Activated B cell treated with CpG ODN at 0.5 μM for 24 hours (primary cell): ENCODE measurements around the gene HRCT1. TPM values are rescaled to one million over a fixed set of nuclear protein-coding genes. Genes with fewer than 3 reads are reported as not detected.

Experiments
- ATAC-seq: fragments of 200-7000 bp; cut with Tn5 transposase; one replicate; pipeline ENCODE4 v1.10.0; 2021; ENCODE audit warnings: low read depth, mild to moderate bottlenecking, moderate library complexity
- CTCF ChIA-PET: fragments of 350-600 bp; sonication (Branson Sonifier 250); formaldehyde crosslinking; loops from one replicate; lab custom pipeline; 2021; ENCODE audit warnings: antibody characterized with exemption; lab: Charles Lee
- POLR2A ChIA-PET: fragments of 350-600 bp; sonication (Branson Sonifier 250); formaldehyde crosslinking; loops from one replicate; lab custom pipeline; 2021; ENCODE audit warnings: antibody characterized with exemption; lab: Charles Lee
- DNase-seq: peaks from one replicate; pipeline ENCODE4 v3.0.0; 2022
- H3K27ac Mint-ChIP-seq: one replicate; pipeline ENCODE4 v1.8.0; 2020; ENCODE audit warnings: mixed read lengths
- H3K27me3 Mint-ChIP-seq: one replicate; pipeline ENCODE4 v1.8.0; 2021; ENCODE audit warnings: mixed read lengths
- H3K36me3 Mint-ChIP-seq: one replicate; pipeline ENCODE4 v1.8.0; 2021; ENCODE audit warnings: low read depth, mixed read lengths
- H3K4me1 Mint-ChIP-seq: one replicate; pipeline ENCODE4 v1.8.0; 2021; ENCODE audit warnings: mixed read lengths
- H3K4me3 Mint-ChIP-seq: one replicate; pipeline ENCODE4 v1.8.0; 2020; ENCODE audit warnings: mild to moderate bottlenecking, mixed read lengths
- H3K9me3 Mint-ChIP-seq: one replicate; pipeline ENCODE4 v1.8.0; 2020; ENCODE audit warnings: mixed read lengths
- intact Hi-C: fragments of 100-400 bp; cut with micrococcal nuclease; formaldehyde crosslinking; loops from one replicate; pipeline ENCODE4 v1.15.1; 2024
- total RNA-seq: library from RNA; stranded (reverse); gene quantifications from 2 replicates; pipeline ENCODE4 v1.2.3, GENCODE V29; 2022
- TF ChIP-seq, protein P1 (sequence below): fragments of 200-600 bp; IDR thresholded peaks from one replicate; pipeline ENCODE4 v1.8.0; 2022; ENCODE audit warnings: antibody characterized with exemption, mild to moderate bottlenecking

HRCT1 gene
- total RNA-seq, 1 donor from 2014 or later, result not detected

DNA sequence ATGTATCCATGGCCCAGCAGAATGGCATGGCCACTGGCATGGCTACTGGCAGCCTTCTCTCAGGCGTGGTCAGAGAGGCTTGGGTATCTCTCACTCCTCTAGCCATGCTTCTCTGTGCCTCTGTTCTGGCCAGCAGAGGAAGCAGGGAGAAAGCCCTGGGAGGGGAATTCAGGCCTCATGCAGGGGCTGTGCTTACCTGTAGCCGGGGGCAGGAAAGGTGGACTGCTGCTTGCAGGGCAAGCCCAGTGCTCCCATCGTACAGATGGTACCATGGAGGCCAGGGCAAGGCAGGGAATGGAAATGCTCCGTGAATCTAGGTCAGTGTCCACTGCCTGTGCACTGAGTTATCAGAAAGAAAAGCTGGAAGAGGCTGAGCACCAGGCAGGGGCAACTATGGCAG is 38.5 kb upstream of the HRCT1 start:
- H3K4me3 Mint-ChIP-seq, result no peak overlapping the region
- intact Hi-C loops, result no loop called here
- ATAC-seq (no peak), DNase-seq (no peak)
- H3K27ac Mint-ChIP-seq, result no peak overlapping the region
- CTCF ChIA-PET, result no interaction called here
- H3K9me3 Mint-ChIP-seq, result no peaks in the 10 kb centered on the region
- peaks cover 6% of the 10 kb centered on the region for H3K27me3 Mint-ChIP-seq
- no peaks in the 10 kb centered on the region for H3K4me1 Mint-ChIP-seq
- H3K36me3 Mint-ChIP-seq, result no peaks in the 10 kb centered on the region
- POLR2A ChIA-PET, result no interaction called here
- TF ChIP-seq, protein P1, sequence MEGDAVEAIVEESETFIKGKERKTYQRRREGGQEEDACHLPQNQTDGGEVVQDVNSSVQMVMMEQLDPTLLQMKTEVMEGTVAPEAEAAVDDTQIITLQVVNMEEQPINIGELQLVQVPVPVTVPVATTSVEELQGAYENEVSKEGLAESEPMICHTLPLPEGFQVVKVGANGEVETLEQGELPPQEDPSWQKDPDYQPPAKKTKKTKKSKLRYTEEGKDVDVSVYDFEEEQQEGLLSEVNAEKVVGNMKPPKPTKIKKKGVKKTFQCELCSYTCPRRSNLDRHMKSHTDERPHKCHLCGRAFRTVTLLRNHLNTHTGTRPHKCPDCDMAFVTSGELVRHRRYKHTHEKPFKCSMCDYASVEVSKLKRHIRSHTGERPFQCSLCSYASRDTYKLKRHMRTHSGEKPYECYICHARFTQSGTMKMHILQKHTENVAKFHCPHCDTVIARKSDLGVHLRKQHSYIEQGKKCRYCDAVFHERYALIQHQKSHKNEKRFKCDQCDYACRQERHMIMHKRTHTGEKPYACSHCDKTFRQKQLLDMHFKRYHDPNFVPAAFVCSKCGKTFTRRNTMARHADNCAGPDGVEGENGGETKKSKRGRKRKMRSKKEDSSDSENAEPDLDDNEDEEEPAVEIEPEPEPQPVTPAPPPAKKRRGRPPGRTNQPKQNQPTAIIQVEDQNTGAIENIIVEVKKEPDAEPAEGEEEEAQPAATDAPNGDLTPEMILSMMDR, result no peak

DNA sequence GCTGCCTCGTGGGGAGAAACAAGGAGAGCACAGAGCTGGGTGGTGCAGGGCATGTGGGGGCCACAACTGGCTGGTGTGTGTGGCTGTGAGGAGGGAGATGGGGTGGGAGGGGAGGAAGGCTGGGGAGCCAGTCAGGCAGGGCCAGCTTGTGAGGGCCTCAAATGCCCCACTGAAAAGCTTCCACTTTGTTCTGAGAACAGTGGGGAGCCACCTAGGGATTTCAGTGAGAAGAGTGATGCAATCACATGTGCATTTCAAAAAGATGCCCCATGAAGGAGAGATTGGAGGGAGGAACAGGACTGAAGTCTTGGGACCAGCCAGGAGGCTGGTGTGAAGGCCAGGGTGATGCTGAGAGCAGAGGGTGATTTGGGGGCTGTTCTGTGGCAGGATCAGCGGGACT is 37.1 kb upstream of the HRCT1 start:
- Mint-ChIP-seq H3K4me1 (no peaks in the 10 kb centered on the region), H3K36me3 (no peaks in the 10 kb centered on the region), H3K4me3 (no peak overlapping the region), H3K9me3 (no peaks in the 10 kb centered on the region), H3K27ac (no peak overlapping the region), H3K27me3 (peaks cover 2% of the 10 kb centered on the region)
- intact Hi-C loops, result no loop called here
- TF ChIP-seq, protein P1, result no peak
- ATAC-seq, result no peak
- CTCF ChIA-PET, result interaction anchor here (1.5 kb wide), 1 partner anchor 13 kb away, joined by 4 read pairs; no protein-coding TSS in a partner anchor
- DNase-seq, result no peak
- POLR2A ChIA-PET, result no interaction called here

DNA sequence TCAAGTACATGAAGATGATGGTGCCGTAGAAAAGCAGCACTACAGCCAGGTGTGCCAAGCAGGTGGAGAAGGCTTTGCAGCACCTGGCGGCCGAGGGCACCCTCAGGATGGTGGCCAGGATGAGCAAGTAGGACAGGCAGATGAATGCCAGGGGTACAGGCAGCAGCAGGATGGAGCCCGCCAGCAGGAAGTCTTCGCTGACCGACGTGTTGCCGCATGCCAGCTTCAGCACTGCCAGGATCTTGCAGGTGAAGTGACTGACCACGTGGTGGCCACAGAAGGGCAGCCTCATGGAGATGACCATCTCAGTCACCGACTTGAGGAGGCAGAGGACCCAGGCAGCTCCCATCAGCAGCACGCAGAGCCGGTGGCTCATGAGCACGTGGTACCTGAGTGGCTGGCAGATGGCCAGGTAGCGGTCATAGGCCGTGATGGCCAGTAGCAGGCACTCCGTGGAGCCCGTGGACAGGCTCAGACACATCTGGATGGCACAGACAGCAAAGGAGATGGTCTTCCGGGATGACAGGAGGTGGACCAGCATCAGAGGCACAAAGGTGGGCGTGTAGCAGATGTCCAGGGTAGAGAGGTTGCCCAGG is 36.3 kb upstream of the HRCT1 start:
- POLR2A ChIA-PET, result no interaction called here
- CTCF ChIA-PET, result no interaction called here
- H3K27ac Mint-ChIP-seq, result no peak overlapping the region

DNA sequence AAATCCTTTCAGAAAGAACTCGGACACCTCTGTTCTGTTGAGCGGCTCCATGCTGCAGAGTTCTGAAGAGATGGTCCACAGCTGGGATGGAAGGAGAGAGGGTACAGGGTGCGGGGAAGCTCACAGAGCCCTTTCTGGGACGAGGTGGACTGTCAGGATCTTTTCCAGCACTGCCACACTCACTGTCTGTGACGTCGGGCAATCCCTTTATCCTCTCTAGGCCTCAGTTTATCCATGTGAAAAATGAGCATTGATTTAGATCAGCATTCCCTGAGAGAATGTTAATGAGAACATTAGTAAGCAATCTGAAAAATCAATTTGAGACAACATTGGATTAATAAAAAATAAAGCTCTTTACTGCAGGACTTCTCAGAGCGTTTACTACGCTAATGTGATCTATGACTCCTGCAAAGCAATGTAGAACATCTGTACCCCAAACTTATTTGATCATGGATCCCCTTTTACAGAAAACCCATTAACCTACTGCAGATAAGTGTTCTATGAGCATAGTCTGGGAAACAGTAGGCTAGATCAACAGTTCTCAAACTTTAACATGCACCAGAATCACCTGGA is 35.6 kb upstream of the HRCT1 start, which contains the start of gene OR13J1:
TSS of gene OR13J1 (minus strand) at position 51 of the 573 bp plus-strand sequence. CDS start at position 51, 0 bp downstream.
- Mint-ChIP-seq H3K4me3 (no peak within 1 kb of the TSS), H3K36me3 (no peaks in the 10 kb centered on the region), H3K9me3 (peaks cover under 1% of the 10 kb centered on the region), H3K27ac (no peak within 1 kb of the TSS), H3K27me3 (peaks cover under 1% of the 10 kb centered on the region), H3K4me1 (no peaks in the 10 kb centered on the region)
- POLR2A ChIA-PET, result no interaction called here
- CTCF ChIA-PET, result no interaction called here
- no peak for DNase-seq
- intact Hi-C loops, result no loop called here
- TF ChIP-seq, protein P1, result no peak
- ATAC-seq, result no peak

More for the DNA sequence above, 36.3 kb upstream of the HRCT1 start:
- Mint-ChIP-seq H3K27me3 (peaks cover 2% of the 10 kb centered on the region), H3K4me1 (no peaks in the 10 kb centered on the region), H3K36me3 (no peaks in the 10 kb centered on the region), H3K4me3 (no peak overlapping the region), H3K9me3 (no peaks in the 10 kb centered on the region)
- TF ChIP-seq, protein P1, result no peak
- DNase-seq (no peak), ATAC-seq (no peak)
- intact Hi-C loops, result no loop called here

DNA sequence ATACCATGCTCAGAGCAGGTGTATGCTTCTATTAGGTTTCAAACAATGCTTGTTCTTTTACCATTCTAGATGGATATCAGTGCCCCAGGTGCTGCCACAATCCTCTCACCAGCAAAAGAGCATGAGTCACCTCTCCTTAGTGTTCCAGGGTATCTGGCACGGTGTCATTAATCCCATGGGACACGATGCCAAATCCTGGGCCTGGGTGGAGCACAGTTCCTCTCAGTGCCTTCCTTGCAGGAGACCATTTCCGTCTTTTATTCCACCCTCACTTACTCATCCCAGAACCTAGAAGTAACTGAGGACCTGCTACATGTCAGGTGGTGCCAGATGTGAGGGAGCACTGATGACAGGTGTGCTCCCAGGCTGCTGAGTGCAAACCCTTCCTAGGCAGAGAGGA is 34.5 kb upstream of the HRCT1 start:
- peaks cover 6% of the 10 kb centered on the region for H3K27me3 Mint-ChIP-seq
- peaks cover 4% of the 10 kb centered on the region for H3K9me3 Mint-ChIP-seq
- no peak overlapping the region for H3K4me3 Mint-ChIP-seq
- ATAC-seq, result no peak
- CTCF ChIA-PET, result no interaction called here
- H3K4me1 Mint-ChIP-seq, result no peaks in the 10 kb centered on the region
- no peaks in the 10 kb centered on the region for H3K36me3 Mint-ChIP-seq
- DNase-seq, result no peak
- intact Hi-C loops, result no loop called here
- POLR2A ChIA-PET, result interaction anchor here (0.6 kb wide), 1 partner anchor 114 kb away, joined by 6 read pairs; no protein-coding TSS in a partner anchor
- TF ChIP-seq, protein P1, result no peak
- H3K27ac Mint-ChIP-seq, result no peak overlapping the region
